Hepatocyte (in vitro differentiated cells): ENCODE measurements around the gene KIR2DL1. TPM values are rescaled to one million over a fixed set of nuclear protein-coding genes. Genes with fewer than 3 reads are reported as not detected.
"Not testable (repeated sequence)": the region's sequence is repeated elsewhere in the genome, so short reads cannot be mapped to it uniquely, and the experiment has no call there.

ENCODE experiments used
- DNase-seq: peaks from one replicate; pipeline ENCODE4 v3.0.0-alpha.2; 2016; ENCODE audit warnings: low spot score
- H2AFZ ChIP-seq: fragments of 200-600 bp; sonication (generic); 2 replicates; pipeline ENCODE4 v1.6.0; 2016; ENCODE audit warnings: antibody characterized with exemption, mild to moderate bottlenecking
- H3K27ac ChIP-seq: fragments of 200-600 bp; sonication (generic); 2 replicates; pipeline ENCODE4 v1.5.1; 2016; ENCODE audit warnings: mild to moderate bottlenecking
- H3K27me3 ChIP-seq: fragments of 200-600 bp; sonication (generic); 2 replicates; pipeline ENCODE4 v1.6.1; 2016
- H3K36me3 ChIP-seq: fragments of 200-600 bp; sonication (generic); replicated peaks from 2 replicates; pipeline ENCODE4 v1.5.1; 2016; ENCODE audit warnings: low read depth; ENCODE audit not compliant: insufficient read depth
- H3K4me1 ChIP-seq: fragments of 200-600 bp; sonication (generic); 2 replicates; pipeline ENCODE4 v1.5.1; 2016; ENCODE audit warnings: mild to moderate bottlenecking, moderate library complexity; ENCODE audit not compliant: insufficient read depth
- H3K4me2 ChIP-seq: fragments of 200-600 bp; sonication (generic); 2 replicates; pipeline ENCODE4 v1.6.0; 2016
- H3K4me3 ChIP-seq: fragments of 200-600 bp; sonication (generic); 2 replicates; pipeline ENCODE4 v1.5.1; 2016; ENCODE audit warnings: mild to moderate bottlenecking
- H3K79me2 ChIP-seq: fragments of 200-600 bp; sonication (generic); 2 replicates; pipeline ENCODE4 v1.6.0; 2017; ENCODE audit warnings: mild to moderate bottlenecking
- H3K9me2 ChIP-seq: fragments of 200-600 bp; sonication (generic); replicated peaks from 2 replicates; pipeline ENCODE4 v1.6.0; 2017; ENCODE audit warnings: mild to moderate bottlenecking; ENCODE audit not compliant: insufficient read depth
- H3K9me3 ChIP-seq: fragments of 200-600 bp; sonication (generic); 2 replicates; pipeline ENCODE4 v1.5.1; 2016; ENCODE audit warnings: low read depth, mild to moderate bottlenecking
- H4K20me1 ChIP-seq: fragments of 200-600 bp; sonication (generic); 2 replicates; pipeline ENCODE4 v1.6.0; 2016; ENCODE audit warnings: mild to moderate bottlenecking; ENCODE audit not compliant: insufficient read depth, poor library complexity, severe bottlenecking
- CTCF ChIP-seq: fragments of 200-600 bp; sonication (generic); IDR thresholded peaks from 2 replicates; pipeline ENCODE4 v1.5.1; 2016; ENCODE audit warnings: antibody characterized with exemption, mild to moderate bottlenecking; ENCODE audit not compliant: poor library complexity
- EZH2 ChIP-seq: fragments of 200-600 bp; sonication (generic); IDR thresholded peaks from 2 replicates; pipeline ENCODE4 v1.6.1; 2016; ENCODE audit warnings: antibody characterized with exemption, mild to moderate bottlenecking, borderline replicate concordance
- EZH2phosphoT487 ChIP-seq: fragments of 200-600 bp; sonication (generic); IDR thresholded peaks from one replicate; pipeline ENCODE4 v1.6.1; 2018; ENCODE audit warnings: antibody characterized with exemption, mild to moderate bottlenecking, low read depth, moderate library complexity; ENCODE audit not compliant: unreplicated experiment, severe bottlenecking
- WGBS: methylation state at CpG from one replicate; pipeline ENCODE4 v1.1.6; 2016; ENCODE audit warnings: low lambda C conversion rate; ENCODE audit errors: missing lambda C conversion rate; 5-methylcytosine and 5-hydroxymethylcytosine counted together
- polyA plus RNA-seq: library from polyadenylated mRNA; unstranded; fragments of >200 nt; fragmentation: Nextera tagmentation; extraction: Ambion mirVana; gene quantifications from 2 replicates; pipeline ENCODE4 v1.2.1, GENCODE V29; 2016
- total RNA-seq: library from RNA; depleted of rRNA; stranded (reverse); fragments of >200 nt; gene quantifications from 2 replicates; pipeline ENCODE4 v1.2.3, GENCODE V29; 2014

Gene KIR2DL1
- total RNA-seq (not detected in 2 replicates), polyA plus RNA-seq (not detected in 2 replicates)

GRCh38 chr19:54769646-54770045, at the start of gene KIR2DL1:
KIR2DL1 (plus strand) TSS chr19:54769793; CDS start chr19:54769851, 58 bp downstream.
- H3K9me3 ChIP-seq, H3K79me2 ChIP-seq, H3K4me2 ChIP-seq, H4K20me1 ChIP-seq, DNase-seq, H3K4me3 ChIP-seq, H3K9me2 ChIP-seq, H3K4me1 ChIP-seq, H3K36me3 ChIP-seq, H3K27ac ChIP-seq, H3K27me3 ChIP-seq, H2AFZ ChIP-seq: not testable (repeated sequence)
- 90% methylated on average over 15 of the region's 15 CpGs for WGBS

GRCh38 chr19:54724142-54724541, 45.5 kb upstream of the KIR2DL1 start, which contains the start of gene KIR3DL3:
KIR3DL3 (plus strand) TSS chr19:54724442; CDS start chr19:54724497, 55 bp downstream.
- Histone ChIP-seq H3K4me1 (no peaks in the 10 kb centered on the region), H4K20me1 (no peaks in the 10 kb centered on the region), H2AFZ (no peak within 1 kb of the TSS), H3K9me3 (peaks cover 4% of the 10 kb centered on the region), H3K27me3 (no peaks in the 10 kb centered on the region), H3K79me2 (no peaks in the 10 kb centered on the region), H3K36me3 (no peaks in the 10 kb centered on the region), H3K4me2 (no peak within 1 kb of the TSS), H3K9me2 (no peaks in the 10 kb centered on the region), H3K27ac (no peak within 1 kb of the TSS), H3K4me3 (no peak within 1 kb of the TSS)
- 83% methylated on average over 9 of the region's 9 CpGs for WGBS
- TF ChIP-seq EZH2phosphoT487 (no peak), EZH2 (no peak), CTCF (no peak)
- no peak for DNase-seq

- Histone ChIP-seq H3K4me2 (no peak overlapping the region), H3K9me3 (peaks cover 4% of the 10 kb centered on the region), H3K27me3 (no peaks in the 10 kb centered on the region), H3K4me3 (no peak overlapping the region), H4K20me1 (no peaks in the 10 kb centered on the region), H3K9me2 (no peaks in the 10 kb centered on the region), H3K4me1 (no peaks in the 10 kb centered on the region), H3K27ac (no peak overlapping the region), H2AFZ (no peak overlapping the region), H3K36me3 (no peaks in the 10 kb centered on the region), H3K79me2 (no peaks in the 10 kb centered on the region)
- no peak for DNase-seq
- 78% methylated on average over 3 of the region's 3 CpGs for WGBS
- no peak for TF ChIP-seq EZH2
- no peak for TF ChIP-seq EZH2phosphoT487
- TF ChIP-seq CTCF = no peak
Observed at GRCh38 chr19:54724644-54725043, 44.9 kb upstream of the KIR2DL1 start.

GRCh38 chr19:54725321-54725720, 44.3 kb upstream of the KIR2DL1 start:
- Histone ChIP-seq H3K4me2 (no peak overlapping the region), H3K27me3 (no peaks in the 10 kb centered on the region), H4K20me1 (no peaks in the 10 kb centered on the region), H3K9me3 (peaks cover 4% of the 10 kb centered on the region), H3K27ac (no peak overlapping the region), H3K36me3 (no peaks in the 10 kb centered on the region), H2AFZ (no peak overlapping the region), H3K4me3 (no peak overlapping the region), H3K4me1 (no peaks in the 10 kb centered on the region), H3K79me2 (no peaks in the 10 kb centered on the region), H3K9me2 (no peaks in the 10 kb centered on the region)
- DNase-seq = no peak
- 67% methylated on average over 7 of the region's 7 CpGs for WGBS
- TF ChIP-seq CTCF (no peak), EZH2 (no peak), EZH2phosphoT487 (no peak)
